Breast epithelium (tissue), 4 donors: Measurements from ENCODE around the gene ACOT13. TPM values are rescaled to one million over a fixed set of nuclear protein-coding genes. Genes with fewer than 3 reads are reported as not detected.
"Not testable (repeated sequence)": the region's sequence is repeated elsewhere in the genome, so short reads cannot be mapped to it uniquely, and the experiment has no call there.

ENCODE experiments used
- DNase-seq, 2 donors: peaks; one replicate each; pipeline ENCODE4 v3.0.0-alpha.2; 2019; ENCODE audit warnings: low spot score in 2 of 2
- H3K27ac ChIP-seq, 2 donors: fragments of 200-600 bp; sonication (generic) in 1 of 2; one replicate each; pipeline ENCODE4 v1.5.1; 2016 to 2019; ENCODE audit warnings: mild to moderate bottlenecking in 1 of 2
- H3K27me3 ChIP-seq, 2 donors: fragments of 200-600 bp; sonication (generic) in 1 of 2; one replicate each; pipeline versions ENCODE4 v1.5.1 to v1.6.0; 2017 to 2019; ENCODE audit warnings: control low read depth in 1 of 2, mild to moderate bottlenecking in 1 of 2
- H3K36me3 ChIP-seq: fragments of 200-600 bp; one replicate; pipeline ENCODE4 v1.5.1; 2019
- H3K4me1 ChIP-seq, 2 donors: fragments of 200-600 bp; sonication (generic); one replicate each; pipeline ENCODE4 v1.5.1; 2016 to 2019; ENCODE audit warnings: control low read depth in 1 of 2
- H3K4me3 ChIP-seq, 3 donors: fragments of 200-600 bp; sonication (generic); 1 replicate in 2 of 3; 2 replicates in 1 of 3; pipeline ENCODE4 v1.5.1; 2016 to 2019; ENCODE audit warnings: mild to moderate bottlenecking in 3 of 3, moderate library complexity in 2 of 3
- H3K9me3 ChIP-seq, 2 donors: fragments of 200-600 bp; sonication (generic) in 1 of 2; one replicate each; pipeline ENCODE4 v1.5.1; 2016 to 2019; ENCODE audit warnings: control low read depth in 1 of 2
- CTCF ChIP-seq, 3 donors: fragments of 450-650 bp; IDR thresholded peaks; one replicate each; pipeline ENCODE4 v1.5.1; 2016 to 2017; ENCODE audit warnings: antibody characterized with exemption in 3 of 3, mild to moderate bottlenecking in 3 of 3, moderate library complexity in 3 of 3
- POLR2A ChIP-seq: fragments of 450-650 bp; IDR thresholded peaks from one replicate; pipeline ENCODE4 v1.6.1; 2016; ENCODE audit warnings: antibody characterized with exemption, mild to moderate bottlenecking, moderate library complexity
- POLR2AphosphoS5 ChIP-seq, 3 donors: sonication (generic); formaldehyde crosslinking; IDR thresholded peaks; one replicate each; pipeline ENCODE4 v1.6.1; 2017; ENCODE audit warnings: antibody characterized with exemption in 3 of 3
- intact Hi-C: fragments of 100-400 bp; cut with DNase I; formaldehyde crosslinking; loops from one replicate; pipeline ENCODE4 v1.15.1; 2023; ENCODE audit warnings: low total_unique reads
- total RNA-seq, 3 donors: library from RNA; depleted of rRNA; stranded (reverse); fragments of >200 nt; gene quantifications; one replicate each; pipeline ENCODE4 v1.1.0, GENCODE V29; 2016

The ACOT13 gene
- total RNA-seq, 3 donors from 2014 or later = 6.3 to 12.0 (median 8.2) TPM

GRCh38 chr6:24668997-24669361 is 2.1 kb downstream of the ACOT13 start:
- TF ChIP-seq CTCF (IDR thresholded peaks at IDR 0.05) = no peak
- TF ChIP-seq POLR2A = no peak
- TF ChIP-seq POLR2AphosphoS5 (IDR thresholded peaks at IDR 0.05) = no peak
- no peak overlapping the region for H3K4me3 ChIP-seq
- intact Hi-C loops = no loop called here

GRCh38 chr6:24670492-24670891 is 3.6 kb downstream of the ACOT13 start:
- DNase-seq, intact Hi-C loops, H3K36me3 ChIP-seq, H3K27me3 ChIP-seq, H3K4me1 ChIP-seq, H3K27ac ChIP-seq, H3K4me3 ChIP-seq: not testable (repeated sequence)
- H3K9me3 ChIP-seq = peaks cover 0 to 15% of the 10 kb centered on the region in 2 donors

More at GRCh38 chr6:24668997-24669361, 2.1 kb downstream of the ACOT13 start:
- Histone ChIP-seq H3K4me1 (no peaks in the 10 kb centered on the region), H3K27me3 (no peaks in the 10 kb centered on the region), H3K9me3 (peaks cover 0 to 15% of the 10 kb centered on the region in 2 donors), H3K36me3 (no peaks in the 10 kb centered on the region), H3K27ac (no peak overlapping the region)
- DNase-seq = no peak

GRCh38 chr6:24671077-24671476 is 4.2 kb downstream of the ACOT13 start:
- DNase-seq, intact Hi-C loops, H3K36me3 ChIP-seq, H3K27me3 ChIP-seq, H3K27ac ChIP-seq, H3K4me1 ChIP-seq, H3K4me3 ChIP-seq: not testable (repeated sequence)
- peaks cover 0 to 15% of the 10 kb centered on the region in 2 donors for H3K9me3 ChIP-seq

GRCh38 chr6:24672620-24673182 is 5.8 kb downstream of the ACOT13 start:
- Histone ChIP-seq H3K9me3 (peaks cover 0 to 15% of the 10 kb centered on the region in 2 donors), H3K4me3 (no peak overlapping the region), H3K36me3 (no peaks in the 10 kb centered on the region), H3K27ac (no peak overlapping the region), H3K27me3 (no peaks in the 10 kb centered on the region), H3K4me1 (no peaks in the 10 kb centered on the region)
- TF ChIP-seq CTCF (IDR thresholded peaks at IDR 0.05) = no peak
- TF ChIP-seq POLR2AphosphoS5 (IDR thresholded peaks at IDR 0.05) = no peak
- no peak for TF ChIP-seq POLR2A
- intact Hi-C loops = no loop called here
- no peak for DNase-seq

GRCh38 chr6:24673625-24674024 is 6.7 kb downstream of the ACOT13 start:
- TF ChIP-seq CTCF (IDR thresholded peaks at IDR 0.05) (no peak), POLR2AphosphoS5 (IDR thresholded peaks at IDR 0.05) (no peak), POLR2A (no peak)
- Histone ChIP-seq H3K9me3 (peaks cover 0 to 15% of the 10 kb centered on the region in 2 donors), H3K27ac (no peak overlapping the region), H3K4me3 (no peak overlapping the region), H3K36me3 (no peaks in the 10 kb centered on the region), H3K27me3 (no peaks in the 10 kb centered on the region), H3K4me1 (no peaks in the 10 kb centered on the region)
- intact Hi-C loops = no loop called here
- DNase-seq = no peak

- H3K27ac ChIP-seq, DNase-seq, H3K27me3 ChIP-seq, H3K36me3 ChIP-seq, H3K4me3 ChIP-seq, H3K4me1 ChIP-seq, H3K9me3 ChIP-seq, intact Hi-C loops: not testable (repeated sequence)
Observed at GRCh38 chr6:24678792-24679352, 12.0 kb downstream of the ACOT13 start.

GRCh38 chr6:24680582-24680981 is 13.7 kb downstream of the ACOT13 start:
- H3K27ac ChIP-seq = no peak overlapping the region
- no peak for TF ChIP-seq POLR2A

More at GRCh38 chr6:24680582-24680981, 13.7 kb downstream of the ACOT13 start:
- H3K36me3 ChIP-seq = no peaks in the 10 kb centered on the region
- no peaks in the 10 kb centered on the region for H3K4me1 ChIP-seq
- no peak overlapping the region for H3K4me3 ChIP-seq
- intact Hi-C loops = no loop called here
- DNase-seq = no peak
- H3K9me3 ChIP-seq = no peaks in the 10 kb centered on the region
- no peaks in the 10 kb centered on the region for H3K27me3 ChIP-seq
